HEK293 (cell line): ENCODE results near the gene KCNAB1.

ENCODE experiments used
- CTCF ChIA-PET: fragments of 350-600 bp; formaldehyde crosslinking; extraction: SDS; loops from one replicate; lab custom pipeline; 2021; ENCODE audit warnings: antibody characterized with exemption; lab: Yijun Ruan, JAX
- POLR2A ChIA-PET: fragments of 300-600 bp; formaldehyde crosslinking; extraction: SDS; loops from one replicate; lab custom pipeline; 2020; ENCODE audit warnings: antibody characterized with exemption, inconsistent platforms; lab: Yijun Ruan, JAX
- H3K27ac ChIP-seq: fragments of 200-500 bp; sonication (Bioruptor generic); 2 replicates; pipeline ENCODE4 v1.5.1; 2014; ENCODE audit warnings: low read depth, low read length, control low read depth, inconsistent platforms; ENCODE audit errors: extremely low read depth
- H3K36me3 ChIP-seq, 2 experiments: fragments of 200-500 bp in 1 of 2; sonication (Bioruptor generic) in 1 of 2; 1 replicate in 1 of 2; 2 replicates in 1 of 2; pipeline ENCODE4 v1.5.1; 2014 to 2017; ENCODE audit warnings: inconsistent platforms in 2 of 2, low read length in 2 of 2; ENCODE audit not compliant: control insufficient read depth in 2 of 2, insufficient read depth in 1 of 2
- H3K4me1 ChIP-seq: fragments of 200-500 bp; sonication (Bioruptor generic); 2 replicates; pipeline ENCODE4 v1.5.1; 2014; ENCODE audit warnings: mild to moderate bottlenecking, low read length, inconsistent platforms; ENCODE audit not compliant: control insufficient read depth, insufficient read depth
- H3K4me3 ChIP-seq: 2 replicates; pipeline ENCODE4 v1.5.1; 2011; ENCODE audit warnings: low read depth, mild to moderate bottlenecking, control low read depth, low read length, moderate library complexity
- H3K9me3 ChIP-seq: fragments of 200-500 bp; sonication (Bioruptor generic); 2 replicates; pipeline ENCODE4 v1.5.1; 2014; ENCODE audit warnings: low read depth, low read length, inconsistent platforms; ENCODE audit not compliant: control insufficient read depth, insufficient read depth
- GLIS2 ChIP-seq: fragments of 450-650 bp; formaldehyde crosslinking; IDR thresholded peaks from 2 replicates; pipeline ENCODE4 v1.5.1; 2016; ENCODE audit warnings: missing biosample characterization, missing genetic modification characterization
- HOXD13 ChIP-seq: sonication (generic); formaldehyde crosslinking; IDR thresholded peaks from 2 replicates; pipeline ENCODE4 v1.8.0; 2022; ENCODE audit warnings: missing genetic modification reagents, borderline replicate concordance
- IKZF3 ChIP-seq: fragments of 450-650 bp; IDR thresholded peaks from 2 replicates; pipeline ENCODE4 v1.5.0; 2018; ENCODE audit warnings: missing biosample characterization, mild to moderate bottlenecking, missing genetic modification characterization, moderate library complexity
- MYNN ChIP-seq: fragments of 450-650 bp; formaldehyde crosslinking; IDR thresholded peaks from 2 replicates; pipeline ENCODE4 v1.5.1; 2016; ENCODE audit warnings: missing biosample characterization, missing genetic modification characterization, borderline replicate concordance
- OSR2 ChIP-seq: fragments of 450-650 bp; formaldehyde crosslinking; IDR thresholded peaks from 2 replicates; pipeline ENCODE4 v1.5.1; 2016; ENCODE audit warnings: missing biosample characterization, missing genetic modification characterization
- RBAK ChIP-seq: fragments of 450-650 bp; formaldehyde crosslinking; IDR thresholded peaks from 2 replicates; pipeline ENCODE4 v1.5.1; 2016; ENCODE audit warnings: missing biosample characterization, missing genetic modification characterization
- ZBTB11 ChIP-seq: fragments of 450-650 bp; formaldehyde crosslinking; conservative IDR thresholded peaks from 2 replicates; pipeline ENCODE4 v1.5.1; 2016; ENCODE audit warnings: low read depth, missing biosample characterization, missing genetic modification characterization
- ZBTB21 ChIP-seq: fragments of 450-650 bp; formaldehyde crosslinking; IDR thresholded peaks from 2 replicates; pipeline ENCODE4 v1.5.1; 2017; ENCODE audit warnings: missing biosample characterization, missing genetic modification characterization
- ZFHX2 ChIP-seq: fragments of 450-650 bp; formaldehyde crosslinking; conservative IDR thresholded peaks from 2 replicates; pipeline ENCODE4 v1.5.1; 2016; ENCODE audit warnings: missing biosample characterization, missing genetic modification characterization
- ZFP37 ChIP-seq: fragments of 450-650 bp; formaldehyde crosslinking; IDR thresholded peaks from 2 replicates; pipeline ENCODE4 v1.5.1; 2016; ENCODE audit warnings: missing biosample characterization, missing genetic modification characterization
- ZIC2 ChIP-seq: fragments of 450-650 bp; formaldehyde crosslinking; IDR thresholded peaks from 2 replicates; pipeline ENCODE4 v1.5.1; 2016; ENCODE audit warnings: missing biosample characterization, missing genetic modification characterization
- ZNF112 ChIP-seq: fragments of 450-650 bp; formaldehyde crosslinking; IDR thresholded peaks from 2 replicates; pipeline ENCODE4 v1.5.0; 2017; ENCODE audit warnings: missing biosample characterization, missing genetic modification characterization
- ZNF157 ChIP-seq: fragments of 450-650 bp; formaldehyde crosslinking; IDR thresholded peaks from 2 replicates; pipeline ENCODE4 v1.5.1; 2016; ENCODE audit warnings: missing biosample characterization, missing genetic modification characterization
- ZNF169 ChIP-seq: fragments of 450-650 bp; formaldehyde crosslinking; IDR thresholded peaks from 2 replicates; pipeline ENCODE4 v1.5.1; 2016; ENCODE audit warnings: missing biosample characterization, missing genetic modification characterization
- ZNF2 ChIP-seq: fragments of 450-650 bp; formaldehyde crosslinking; IDR thresholded peaks from 2 replicates; pipeline ENCODE4 v1.5.1; 2016; ENCODE audit warnings: missing biosample characterization, missing genetic modification characterization
- ZNF266 ChIP-seq: fragments of 450-650 bp; formaldehyde crosslinking; IDR thresholded peaks from 2 replicates; pipeline ENCODE4 v1.5.1; 2016; ENCODE audit warnings: missing biosample characterization, missing genetic modification characterization, low read depth
- ZNF311 ChIP-seq: fragments of 450-650 bp; formaldehyde crosslinking; IDR thresholded peaks from 2 replicates; pipeline ENCODE4 v1.5.1; 2017; ENCODE audit warnings: missing biosample characterization, missing genetic modification characterization, borderline replicate concordance
- ZNF501 ChIP-seq: fragments of 450-650 bp; formaldehyde crosslinking; IDR thresholded peaks from 2 replicates; pipeline ENCODE4 v1.5.1; 2016; ENCODE audit warnings: missing biosample characterization, missing genetic modification characterization
- ZNF510 ChIP-seq: fragments of 450-650 bp; formaldehyde crosslinking; IDR thresholded peaks from 2 replicates; pipeline ENCODE4 v1.5.1; 2018; ENCODE audit warnings: mild to moderate bottlenecking, missing genetic modification characterization, missing biosample characterization; ENCODE audit not compliant: insufficient replicate concordance
- ZNF530 ChIP-seq: fragments of 450-650 bp; formaldehyde crosslinking; IDR thresholded peaks from 2 replicates; pipeline ENCODE4 v1.5.1; 2016; ENCODE audit warnings: low read depth, missing biosample characterization, missing genetic modification characterization
- ZNF544 ChIP-seq: fragments of 450-650 bp; formaldehyde crosslinking; IDR thresholded peaks from 2 replicates; pipeline ENCODE4 v1.5.0; 2017; ENCODE audit warnings: missing biosample characterization, missing genetic modification characterization
- ZNF549 ChIP-seq: fragments of 450-650 bp; IDR thresholded peaks from 2 replicates; pipeline ENCODE4 v1.5.1; 2018; ENCODE audit warnings: missing biosample characterization, missing genetic modification characterization, mild to moderate bottlenecking, inconsistent platforms, moderate library complexity
- ZNF560 ChIP-seq: fragments of 450-650 bp; formaldehyde crosslinking; IDR thresholded peaks from 2 replicates; pipeline ENCODE4 v1.5.1; 2017; ENCODE audit warnings: missing biosample characterization, missing genetic modification characterization, borderline replicate concordance
- ZNF645 ChIP-seq: fragments of 450-650 bp; formaldehyde crosslinking; IDR thresholded peaks from 2 replicates; pipeline ENCODE4; 2016; ENCODE audit warnings: missing biosample characterization, missing genetic modification characterization
- ZNF776 ChIP-seq: fragments of 450-650 bp; formaldehyde crosslinking; IDR thresholded peaks from 2 replicates; pipeline ENCODE4 v1.5.0; 2017; ENCODE audit warnings: missing biosample characterization, missing genetic modification characterization, borderline replicate concordance
- ZNF792 ChIP-seq: fragments of 450-650 bp; formaldehyde crosslinking; IDR thresholded peaks from 2 replicates; pipeline ENCODE4 v1.5.1; 2016; ENCODE audit warnings: missing biosample characterization, missing genetic modification characterization
- ZSCAN16 ChIP-seq: fragments of 450-650 bp; formaldehyde crosslinking; IDR thresholded peaks from 2 replicates; pipeline ENCODE4 v1.5.1; 2016; ENCODE audit warnings: missing biosample characterization, missing genetic modification characterization

KCNAB1 gene

DNA sequence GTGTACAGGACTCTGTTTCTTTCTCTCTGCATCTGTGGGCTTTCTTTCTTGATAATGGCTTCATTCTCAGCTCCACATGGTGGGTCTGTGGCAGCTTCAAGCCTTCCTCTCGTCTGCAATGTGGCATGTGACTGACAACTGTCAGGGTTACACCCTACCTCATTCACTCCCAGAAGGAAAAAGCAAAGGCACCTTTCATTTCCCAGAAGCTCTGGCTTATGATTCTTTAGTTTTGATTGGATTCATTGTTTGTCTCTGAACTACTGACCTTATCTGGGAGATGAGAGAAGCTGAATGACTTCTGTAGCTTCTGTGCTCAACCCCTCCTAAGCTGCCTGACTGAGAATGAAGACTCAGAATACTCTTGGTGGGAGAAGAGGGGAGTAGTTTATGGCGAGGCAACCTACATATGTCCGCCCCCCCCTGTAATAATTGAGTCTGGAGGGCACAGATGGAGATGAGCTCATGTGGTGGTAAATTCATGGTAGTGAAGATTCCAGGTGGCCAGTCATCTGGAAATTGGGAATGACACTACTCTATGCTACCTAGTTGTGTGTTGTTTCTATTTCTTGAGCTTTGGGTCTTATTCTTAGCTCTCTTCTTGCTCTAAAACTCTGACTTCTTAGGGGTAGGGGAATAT lies 38.4 kb downstream of the KCNAB1 start:
- ChIA-PET CTCF (interaction anchor here (0.6 to 1.7 kb wide), 12 partner anchors 8 to 376 kb away, joined by 3 to 7 read pairs (median 4); no protein-coding TSS in a partner anchor), POLR2A (interaction anchor here (0.8 to 0.9 kb wide), 2 partner anchors 13 to 515 kb away, joined by 3 read pairs; partner anchors contain the start of gene TIPARP)
- no peaks in the 10 kb centered on the region for H3K9me3 ChIP-seq
- TF ChIP-seq ZNF2 (tag by site-specific recombination) (no peak), OSR2 (tag by site-specific recombination) (peak; percentile 26; the same call in 1 of the 2 replicates)
- no peaks in the 10 kb centered on the region for H3K36me3 ChIP-seq
- H3K4me3 ChIP-seq = no peak overlapping the region
- H3K4me1 ChIP-seq = peaks cover 6% of the 10 kb centered on the region; the same call in 1 of the 2 replicates
- no peak overlapping the region for H3K27ac ChIP-seq

GRCh38 chr3:156160647-156161046 lies 40.3 kb downstream of the KCNAB1 start:
- no peak for TF ChIP-seq IKZF3 (tag by site-specific recombination)
- no peak for TF ChIP-seq ZNF645 (tag by site-specific recombination)
- TF ChIP-seq ZNF530 (tag by site-specific recombination) = no peak
- no peak for TF ChIP-seq MYNN (tag by site-specific recombination)
- TF ChIP-seq ZNF311 (tag by site-specific recombination) = no peak
- no peak for TF ChIP-seq ZNF510 (tag by site-specific recombination)
- no peak for TF ChIP-seq ZFP37 (tag by site-specific recombination)
- TF ChIP-seq ZNF157 (tag by site-specific recombination) = no peak
- no peak for TF ChIP-seq HOXD13 (CRISPR knock-in tag)
- TF ChIP-seq GLIS2 = no peak
- TF ChIP-seq ZSCAN16 (tag by site-specific recombination) = no peak
- TF ChIP-seq ZNF549 (tag by site-specific recombination) = no peak
- no peak for TF ChIP-seq ZNF776 (tag by site-specific recombination)
- TF ChIP-seq, all 188 proteins: peak for 0
- H3K9me3 ChIP-seq = no peaks in the 10 kb centered on the region
- peaks cover 6% of the 10 kb centered on the region; the same call in 1 of the 2 replicates for H3K4me1 ChIP-seq
- no peaks in the 10 kb centered on the region for H3K36me3 ChIP-seq
- no peak overlapping the region for H3K4me3 ChIP-seq
- H3K27ac ChIP-seq = peak overlapping the region; percentile 20; the same call in 1 of the 2 replicates
- ChIA-PET CTCF (interaction anchor here (2.7 kb wide), 1 partner anchor 9 kb away, joined by 12 read pairs; no protein-coding TSS in a partner anchor), POLR2A (interaction anchor here (0.6 kb wide), 1 partner anchor 226 kb away, joined by 4 read pairs; no protein-coding TSS in a partner anchor)

DNA sequence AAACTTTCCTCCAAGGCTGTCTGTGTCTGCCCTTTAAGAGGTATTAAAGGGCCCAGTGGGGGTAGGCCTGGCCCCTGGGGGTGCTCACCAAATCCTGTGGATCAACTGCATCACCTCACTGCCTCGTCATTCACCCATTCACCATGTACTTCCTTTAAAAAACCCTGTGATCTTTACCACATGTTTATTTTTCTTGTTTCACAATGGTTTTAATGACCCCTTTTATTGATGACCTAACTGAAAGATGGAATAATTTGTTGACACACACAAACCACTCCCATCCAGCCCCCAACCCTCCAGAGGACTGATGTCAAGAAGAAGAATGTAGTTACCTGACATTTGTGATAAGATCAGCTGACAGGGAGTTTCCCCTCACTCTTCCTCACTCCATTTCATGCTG lies 40.8 kb downstream of the KCNAB1 start:
- Histone ChIP-seq H3K4me3 (no peak overlapping the region), H3K4me1 (peaks cover 6% of the 10 kb centered on the region; the same call in 1 of the 2 replicates), H3K9me3 (no peaks in the 10 kb centered on the region), H3K27ac (peak overlapping the region; percentile 20; the same call in 1 of the 2 replicates), H3K36me3 (no peaks in the 10 kb centered on the region)
- POLR2A ChIA-PET = no interaction called here
- CTCF ChIA-PET = interaction anchor here (0.6 to 2.7 kb wide), 3 partner anchors 10 to 374 kb away, joined by 3 to 12 read pairs (median 7); no protein-coding TSS in a partner anchor
- no peak for TF ChIP-seq ZNF112
- TF ChIP-seq RBAK = no peak
- TF ChIP-seq ZNF501 = no peak
- no peak for TF ChIP-seq ZNF544 (tag by site-specific recombination)
- TF ChIP-seq ZNF169 = no peak
- no peak for TF ChIP-seq ZFHX2 (tag by site-specific recombination)
- no peak for TF ChIP-seq ZNF792 (tag by site-specific recombination)
- peak; percentile 90 for TF ChIP-seq ZIC2 (tag by site-specific recombination)
- no peak for TF ChIP-seq ZNF266
- no peak for TF ChIP-seq ZNF560 (tag by site-specific recombination)
- TF ChIP-seq ZBTB11 (tag by site-specific recombination) = no peak
- TF ChIP-seq ZBTB21 (tag by site-specific recombination) = peak; percentile 90
